OCI-LY1 (cell line): ENCODE results near the gene NOS1.

ENCODE experiments used
- H2AFZ ChIP-seq: fragments of 200-600 bp; sonication (generic), shearing (Covaris generic); 2 replicates; pipeline ENCODE4 v1.6.0; 2014; ENCODE audit warnings: antibody characterized with exemption, mild to moderate bottlenecking, low read length
- H3F3A ChIP-seq: fragments of 200-600 bp; sonication (generic), shearing (Covaris generic); 2 replicates; pipeline ENCODE4 v1.6.0; 2014; ENCODE audit warnings: mild to moderate bottlenecking, antibody characterized with exemption, low read length, moderate library complexity; ENCODE audit not compliant: insufficient read depth
- H3K27ac ChIP-seq: fragments of 200-600 bp; sonication (generic); 2 replicates; pipeline ENCODE4 v1.5.1; 2014; ENCODE audit warnings: low read length, mixed run types, mild to moderate bottlenecking, low read depth; ENCODE audit not compliant: poor library complexity, severe bottlenecking
- H3K27me3 ChIP-seq: fragments of 200-600 bp; sonication (generic); 2 replicates; pipeline ENCODE4 v1.6.0; 2014; ENCODE audit warnings: antibody characterized with exemption, mild to moderate bottlenecking, low read length, moderate library complexity; ENCODE audit not compliant: insufficient read depth
- H3K36me3 ChIP-seq: fragments of 200-600 bp; sonication (generic); 2 replicates; pipeline ENCODE4 v1.6.1; 2014; ENCODE audit warnings: mild to moderate bottlenecking, antibody characterized with exemption, low read length, moderate library complexity, mixed read lengths; ENCODE audit not compliant: insufficient read depth
- H3K4me1 ChIP-seq: fragments of 200-600 bp; sonication (generic); 2 replicates; pipeline ENCODE4 v1.5.1; 2014; ENCODE audit warnings: mild to moderate bottlenecking, low read length, moderate library complexity; ENCODE audit not compliant: insufficient read depth, severe bottlenecking
- H3K4me2 ChIP-seq: fragments of 200-600 bp; sonication (generic), shearing (Covaris generic); 2 replicates; pipeline ENCODE4 v1.6.1; 2014; ENCODE audit warnings: low read length
- H3K4me3 ChIP-seq: fragments of 200-600 bp; sonication (generic); 2 replicates; pipeline ENCODE4 v1.5.1; 2014; ENCODE audit warnings: low read length, low read depth, mild to moderate bottlenecking, mixed read lengths; ENCODE audit not compliant: poor library complexity, severe bottlenecking
- H3K79me2 ChIP-seq: fragments of 200-600 bp; shearing (Covaris generic); 2 replicates; pipeline ENCODE4 v1.6.1; 2016; ENCODE audit warnings: mixed run types, low read length, mixed read lengths; ENCODE audit not compliant: insufficient read depth
- H3K9ac ChIP-seq: fragments of 200-600 bp; sonication (generic), shearing (Covaris generic); 2 replicates; pipeline ENCODE4 v1.6.1; 2014; ENCODE audit warnings: mild to moderate bottlenecking, low read length, mixed read lengths
- H3K9me2 ChIP-seq: fragments of 200-600 bp; sonication (generic), shearing (Covaris generic); 2 replicates; pipeline ENCODE4 v1.6.1; 2014; ENCODE audit warnings: low read depth, mild to moderate bottlenecking, low read length, mixed read lengths
- H3K9me3 ChIP-seq: fragments of 200-600 bp; shearing (Covaris generic); 2 replicates; pipeline ENCODE4 v1.6.1; 2014; ENCODE audit warnings: low read length, mixed read lengths
- H4K20me1 ChIP-seq: fragments of 200-600 bp; sonication (generic), shearing (Covaris generic); 2 replicates; pipeline ENCODE4 v1.6.0; 2016; ENCODE audit warnings: mild to moderate bottlenecking, low read length; ENCODE audit not compliant: insufficient read depth
- EZH2 ChIP-seq: fragments of 200-600 bp; sonication (generic), shearing (Covaris generic); IDR thresholded peaks from 2 replicates; pipeline ENCODE4 v1.8.0; 2017; ENCODE audit warnings: borderline replicate concordance, mixed run types, mild to moderate bottlenecking, antibody characterized with exemption, low read length, moderate library complexity, mixed read lengths
- TF ChIP-seq, protein P1 (sequence below): fragments of 200-600 bp; sonication (generic), shearing (Covaris generic); IDR thresholded peaks from 2 replicates; pipeline ENCODE4 v1.5.1; 2017; ENCODE audit warnings: mild to moderate bottlenecking, antibody characterized with exemption, low read length, moderate library complexity, mixed read lengths

NOS1 gene

DNA sequence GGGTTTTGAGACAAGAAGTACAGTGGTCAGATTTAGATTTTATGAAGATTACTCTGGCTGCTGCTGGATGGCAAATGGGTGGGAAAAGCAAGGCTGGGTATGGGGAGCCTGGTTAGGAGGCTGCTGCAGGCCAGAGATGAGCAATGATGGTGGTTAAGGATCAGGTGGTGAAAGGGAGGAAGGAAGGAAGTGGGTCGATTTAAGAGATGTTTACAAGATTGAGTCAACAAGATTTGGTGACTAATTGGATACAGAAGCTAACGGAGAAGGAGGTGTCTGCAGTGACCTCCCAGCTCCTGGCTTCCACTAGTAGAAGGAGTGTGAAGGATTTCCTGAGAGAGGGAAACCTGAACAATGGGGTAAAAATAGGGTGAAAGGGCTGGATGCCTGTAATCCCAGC lies 18.7 kb downstream of the NOS1 start:
- Histone ChIP-seq H3K9me3 (no peaks in the 10 kb centered on the region), H3K9ac (no peak overlapping the region), H3F3A (no peaks in the 10 kb centered on the region), H4K20me1 (no peaks in the 10 kb centered on the region), H3K4me1 (no peaks in the 10 kb centered on the region), H3K4me2 (no peak overlapping the region), H3K27me3 (0 out of 2 replicates have a peak, but pooled peaks cover 4% of the 10 kb centered on the region), H3K36me3 (no peaks in the 10 kb centered on the region), H2AFZ (no peak overlapping the region), H3K9me2 (no peaks in the 10 kb centered on the region), H3K79me2 (no peaks in the 10 kb centered on the region), H3K27ac (no peak overlapping the region), H3K4me3 (no peak overlapping the region)
- TF ChIP-seq, protein P1, sequence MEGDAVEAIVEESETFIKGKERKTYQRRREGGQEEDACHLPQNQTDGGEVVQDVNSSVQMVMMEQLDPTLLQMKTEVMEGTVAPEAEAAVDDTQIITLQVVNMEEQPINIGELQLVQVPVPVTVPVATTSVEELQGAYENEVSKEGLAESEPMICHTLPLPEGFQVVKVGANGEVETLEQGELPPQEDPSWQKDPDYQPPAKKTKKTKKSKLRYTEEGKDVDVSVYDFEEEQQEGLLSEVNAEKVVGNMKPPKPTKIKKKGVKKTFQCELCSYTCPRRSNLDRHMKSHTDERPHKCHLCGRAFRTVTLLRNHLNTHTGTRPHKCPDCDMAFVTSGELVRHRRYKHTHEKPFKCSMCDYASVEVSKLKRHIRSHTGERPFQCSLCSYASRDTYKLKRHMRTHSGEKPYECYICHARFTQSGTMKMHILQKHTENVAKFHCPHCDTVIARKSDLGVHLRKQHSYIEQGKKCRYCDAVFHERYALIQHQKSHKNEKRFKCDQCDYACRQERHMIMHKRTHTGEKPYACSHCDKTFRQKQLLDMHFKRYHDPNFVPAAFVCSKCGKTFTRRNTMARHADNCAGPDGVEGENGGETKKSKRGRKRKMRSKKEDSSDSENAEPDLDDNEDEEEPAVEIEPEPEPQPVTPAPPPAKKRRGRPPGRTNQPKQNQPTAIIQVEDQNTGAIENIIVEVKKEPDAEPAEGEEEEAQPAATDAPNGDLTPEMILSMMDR = no peak
- TF ChIP-seq EZH2 = no peak

DNA sequence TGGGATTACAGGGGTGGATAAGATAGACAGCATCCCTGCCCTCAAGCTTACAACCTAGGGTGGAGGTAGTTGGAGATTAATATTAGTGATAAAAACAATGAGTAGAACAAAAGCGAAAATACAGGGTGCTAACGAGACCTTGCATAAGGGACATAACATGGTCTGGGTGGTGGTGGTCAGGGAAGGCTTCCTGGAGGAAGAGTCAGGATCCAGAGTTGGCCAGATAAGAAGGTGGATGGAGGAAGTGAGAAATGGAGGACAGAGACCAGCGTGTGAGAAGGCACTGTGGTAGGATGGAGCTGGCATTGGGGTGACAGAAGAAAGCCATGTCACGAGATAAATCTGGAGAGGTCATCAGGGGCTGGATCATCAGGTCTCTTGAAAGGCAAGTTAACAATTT lies 19.2 kb downstream of the NOS1 start:
- no peaks in the 10 kb centered on the region for H3K36me3 ChIP-seq
- H3K79me2 ChIP-seq = no peaks in the 10 kb centered on the region
- H3F3A ChIP-seq = no peaks in the 10 kb centered on the region
- no peaks in the 10 kb centered on the region for H4K20me1 ChIP-seq
- no peak overlapping the region for H3K4me3 ChIP-seq
- H3K27ac ChIP-seq = no peak overlapping the region
- H3K9me3 ChIP-seq = no peaks in the 10 kb centered on the region
- no peak overlapping the region for H2AFZ ChIP-seq
- no peak overlapping the region for H3K9ac ChIP-seq
- 0 out of 2 replicates have a peak, but pooled peaks cover 4% of the 10 kb centered on the region for H3K27me3 ChIP-seq
- no peaks in the 10 kb centered on the region for H3K9me2 ChIP-seq
- H3K4me1 ChIP-seq = no peaks in the 10 kb centered on the region
- H3K4me2 ChIP-seq = no peak overlapping the region
- no peak for TF ChIP-seq EZH2
- TF ChIP-seq, protein P1 = no peak

DNA sequence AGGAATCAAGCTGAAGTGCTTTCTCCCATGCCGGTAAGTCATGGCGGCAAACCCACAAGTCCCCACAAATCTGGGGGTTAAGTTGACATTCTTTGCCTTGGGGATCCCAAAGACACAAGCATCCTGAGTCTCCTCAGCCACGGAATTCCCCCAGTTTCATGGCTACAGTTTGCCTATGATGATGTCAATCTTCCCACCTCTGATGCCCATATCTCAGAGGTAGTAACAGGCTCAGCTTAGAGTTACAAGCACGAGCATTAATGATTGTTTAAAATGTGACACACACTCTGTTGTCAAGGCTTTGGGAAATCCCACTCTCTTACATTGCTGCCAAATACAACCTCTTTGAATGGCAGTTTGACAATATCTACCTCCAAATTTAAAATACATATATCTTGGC lies 22.3 kb downstream of the NOS1 start:
- no peak overlapping the region for H2AFZ ChIP-seq
- no peaks in the 10 kb centered on the region for H3K9me2 ChIP-seq
- H3K27ac ChIP-seq = no peak overlapping the region
- H3K36me3 ChIP-seq = no peaks in the 10 kb centered on the region
- no peak overlapping the region for H3K4me3 ChIP-seq
- H4K20me1 ChIP-seq = no peaks in the 10 kb centered on the region
- H3K27me3 ChIP-seq = 0 out of 2 replicates have a peak, but pooled peaks cover 4% of the 10 kb centered on the region
- H3K9me3 ChIP-seq = no peaks in the 10 kb centered on the region
- TF ChIP-seq, protein P1 = no peak
- no peak for TF ChIP-seq EZH2
- H3F3A ChIP-seq = no peaks in the 10 kb centered on the region
- no peaks in the 10 kb centered on the region for H3K4me1 ChIP-seq
- H3K79me2 ChIP-seq = no peaks in the 10 kb centered on the region
- H3K4me2 ChIP-seq = no peak overlapping the region
- no peak overlapping the region for H3K9ac ChIP-seq
